CD4-positive, CD25-positive, alpha-beta regulatory T cell (primary cell): ENCODE measurements around the gene NEURL1. TPM values are rescaled to one million over a fixed set of nuclear protein-coding genes. Genes with fewer than 3 reads are reported as not detected.

Source experiments
- polyA plus RNA-seq, 4 donors: library from polyadenylated mRNA; unstranded; fragments of 300-500 nt; fragmentation: Illumina TruSeq; gene quantifications; one replicate each; pipeline ENCODE4 v1.2.3, GENCODE V29; 2021
- total RNA-seq: library from RNA; stranded (reverse); gene quantifications from one replicate; pipeline ENCODE4 v1.2.3, GENCODE V29; 2022

Gene NEURL1
- total and polyA plus RNA-seq, 5 donors from 2014 or later: 0.29 to 1.1 (median 0.71) TPM

Other genes with a start within 250 kb of the NEURL1 start
- not detected for gene RPEL1, start 247.8 kb upstream of the NEURL1 start, total RNA-seq
- gene RPEL1, start 247.8 kb upstream of the NEURL1 start, polyA plus RNA-seq: under 1 TPM in 1 of 4 donors, not detected in 3; 0.10 TPM
- gene INA, start 216.6 kb upstream of the NEURL1 start, total RNA-seq: not detected
- not detected for gene INA, start 216.6 kb upstream of the NEURL1 start, polyA plus RNA-seq
- gene PCGF6, start 142.6 kb upstream of the NEURL1 start, total RNA-seq: 6.7 TPM
- gene PCGF6, start 142.6 kb upstream of the NEURL1 start, polyA plus RNA-seq: 10 to 100 TPM in 1 of 4 donors, 1 to 10 TPM in 3; 6.0 to 10.4 (median 9.1) TPM
- gene TAF5, start 125.7 kb upstream of the NEURL1 start, total RNA-seq: 9.4 TPM
- gene TAF5, start 125.7 kb upstream of the NEURL1 start, polyA plus RNA-seq: 1 to 10 TPM; 3.2 to 4.0 (median 3.7) TPM
- gene ATP5MK, start 97.2 kb upstream of the NEURL1 start, total RNA-seq: 152 TPM
- gene ATP5MK, start 97.2 kb upstream of the NEURL1 start, polyA plus RNA-seq: 100 to 1,000 TPM; 461 to 608 (median 526) TPM
- 26.9 TPM for gene PDCD11, start 97.1 kb upstream of the NEURL1 start, total RNA-seq
- 1 to 10 TPM; 7.1 to 10.0 (median 8.5) TPM for gene PDCD11, start 97.1 kb upstream of the NEURL1 start, polyA plus RNA-seq
- gene CALHM2, start 41.3 kb upstream of the NEURL1 start, total RNA-seq: 26.1 TPM
- 10 to 100 TPM; 33.5 to 72.4 (median 50.0) TPM for gene CALHM2, start 41.3 kb upstream of the NEURL1 start, polyA plus RNA-seq
- not detected for gene CALHM1, start 34.8 kb upstream of the NEURL1 start, total RNA-seq
- not detected for gene CALHM1, start 34.8 kb upstream of the NEURL1 start, polyA plus RNA-seq
- not detected for gene CALHM3, start 14.5 kb upstream of the NEURL1 start, total RNA-seq
- gene CALHM3, start 14.5 kb upstream of the NEURL1 start, polyA plus RNA-seq: not detected